PFSK-1 (cell line): ENCODE measurements around the gene IFT88.

ENCODE experiments used
- FOXP2 ChIP-seq: optimal IDR thresholded peaks from 2 replicates; pipeline ENCODE3; 2011; ENCODE audit warnings: borderline replicate concordance, control low read depth, inconsistent platforms; ENCODE audit not compliant: insufficient read depth; ENCODE audit errors: extremely low read length, extremely low read depth
- POLR2AphosphoS5 ChIP-seq: IDR thresholded peaks from 2 replicates; pipeline ENCODE4 v1.6.1; 2012; ENCODE audit warnings: low read depth, mild to moderate bottlenecking, control low read depth, low read length, moderate library complexity
- SIN3A ChIP-seq: IDR thresholded peaks from 2 replicates; pipeline ENCODE4 v1.6.1; 2012; ENCODE audit warnings: mild to moderate bottlenecking, low read length, moderate library complexity, borderline replicate concordance; ENCODE audit not compliant: insufficient read depth
- TAF1 ChIP-seq: IDR thresholded peaks from 2 replicates; pipeline ENCODE4 v1.6.1; 2012; ENCODE audit warnings: low read length, control low read depth, borderline replicate concordance; ENCODE audit not compliant: insufficient read depth
- TF ChIP-seq, protein P1 (sequence below), 2 experiments: IDR thresholded peaks; 2 replicates each; pipeline versions ENCODE4 v1.6.1 to v1.8.0; 2011 to 2012; ENCODE audit warnings: low read depth in 2 of 2, low read length in 2 of 2, control low read depth in 1 of 2, inconsistent platforms in 1 of 2, mild to moderate bottlenecking in 1 of 2, moderate library complexity in 1 of 2; ENCODE audit not compliant: insufficient read depth in 1 of 2

The IFT88 gene

DNA sequence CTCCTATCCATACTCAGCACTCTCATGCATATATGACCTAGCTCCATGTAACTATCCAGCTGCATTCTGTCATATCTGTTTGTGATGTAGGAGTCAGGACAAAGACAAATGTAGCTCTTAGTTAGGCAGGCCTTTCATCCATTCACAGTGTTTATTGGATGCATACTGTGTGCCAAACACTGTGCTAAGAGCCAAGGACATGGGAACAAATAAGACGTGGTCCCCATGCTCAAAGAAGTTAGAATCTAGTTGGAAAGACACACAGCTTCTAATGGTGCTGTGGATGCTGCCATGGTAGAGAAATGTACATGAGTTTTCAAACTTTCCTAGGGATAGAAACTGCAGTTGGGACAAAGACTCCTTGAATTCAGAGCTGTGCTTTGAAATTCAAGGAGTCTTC, 104.8 kb downstream of the IFT88 start:
- no peak for TF ChIP-seq TAF1
- no peak for TF ChIP-seq FOXP2
- TF ChIP-seq POLR2AphosphoS5, result no peak
- TF ChIP-seq, protein P1, sequence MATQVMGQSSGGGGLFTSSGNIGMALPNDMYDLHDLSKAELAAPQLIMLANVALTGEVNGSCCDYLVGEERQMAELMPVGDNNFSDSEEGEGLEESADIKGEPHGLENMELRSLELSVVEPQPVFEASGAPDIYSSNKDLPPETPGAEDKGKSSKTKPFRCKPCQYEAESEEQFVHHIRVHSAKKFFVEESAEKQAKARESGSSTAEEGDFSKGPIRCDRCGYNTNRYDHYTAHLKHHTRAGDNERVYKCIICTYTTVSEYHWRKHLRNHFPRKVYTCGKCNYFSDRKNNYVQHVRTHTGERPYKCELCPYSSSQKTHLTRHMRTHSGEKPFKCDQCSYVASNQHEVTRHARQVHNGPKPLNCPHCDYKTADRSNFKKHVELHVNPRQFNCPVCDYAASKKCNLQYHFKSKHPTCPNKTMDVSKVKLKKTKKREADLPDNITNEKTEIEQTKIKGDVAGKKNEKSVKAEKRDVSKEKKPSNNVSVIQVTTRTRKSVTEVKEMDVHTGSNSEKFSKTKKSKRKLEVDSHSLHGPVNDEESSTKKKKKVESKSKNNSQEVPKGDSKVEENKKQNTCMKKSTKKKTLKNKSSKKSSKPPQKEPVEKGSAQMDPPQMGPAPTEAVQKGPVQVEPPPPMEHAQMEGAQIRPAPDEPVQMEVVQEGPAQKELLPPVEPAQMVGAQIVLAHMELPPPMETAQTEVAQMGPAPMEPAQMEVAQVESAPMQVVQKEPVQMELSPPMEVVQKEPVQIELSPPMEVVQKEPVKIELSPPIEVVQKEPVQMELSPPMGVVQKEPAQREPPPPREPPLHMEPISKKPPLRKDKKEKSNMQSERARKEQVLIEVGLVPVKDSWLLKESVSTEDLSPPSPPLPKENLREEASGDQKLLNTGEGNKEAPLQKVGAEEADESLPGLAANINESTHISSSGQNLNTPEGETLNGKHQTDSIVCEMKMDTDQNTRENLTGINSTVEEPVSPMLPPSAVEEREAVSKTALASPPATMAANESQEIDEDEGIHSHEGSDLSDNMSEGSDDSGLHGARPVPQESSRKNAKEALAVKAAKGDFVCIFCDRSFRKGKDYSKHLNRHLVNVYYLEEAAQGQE (IDR thresholded peaks at IDR 0.05; ENCODE audit: insufficient read depth in 1 of 2, low read depth in 2 of 2, low read length in 2 of 2), result no peak
- TF ChIP-seq SIN3A, result no peak

DNA sequence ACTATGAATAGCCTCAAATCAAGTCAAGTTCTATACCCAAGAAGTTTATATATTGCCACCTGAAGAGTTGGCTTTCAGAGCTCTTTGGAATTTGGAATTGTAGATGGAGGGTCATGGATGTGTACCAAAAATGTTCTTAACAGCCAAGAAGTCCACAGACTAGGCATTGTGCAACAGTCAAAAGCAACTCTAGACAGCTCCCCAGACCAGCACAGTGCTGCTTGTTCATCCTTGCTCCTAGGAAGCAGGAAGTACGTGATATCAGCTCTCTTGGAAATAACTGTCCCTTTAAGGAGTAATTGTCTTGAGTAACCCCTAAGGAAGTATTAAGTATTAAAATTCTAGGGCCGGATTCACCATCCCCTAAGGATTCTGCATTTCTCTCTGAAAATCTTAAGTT, 105.8 kb downstream of the IFT88 start:
- TF ChIP-seq FOXP2 (no peak), SIN3A (no peak), POLR2AphosphoS5 (no peak), TAF1 (no peak)
- TF ChIP-seq, protein P1 (IDR thresholded peaks at IDR 0.05; ENCODE audit: insufficient read depth in 1 of 2, low read depth in 2 of 2, low read length in 2 of 2), result no peak

DNA sequence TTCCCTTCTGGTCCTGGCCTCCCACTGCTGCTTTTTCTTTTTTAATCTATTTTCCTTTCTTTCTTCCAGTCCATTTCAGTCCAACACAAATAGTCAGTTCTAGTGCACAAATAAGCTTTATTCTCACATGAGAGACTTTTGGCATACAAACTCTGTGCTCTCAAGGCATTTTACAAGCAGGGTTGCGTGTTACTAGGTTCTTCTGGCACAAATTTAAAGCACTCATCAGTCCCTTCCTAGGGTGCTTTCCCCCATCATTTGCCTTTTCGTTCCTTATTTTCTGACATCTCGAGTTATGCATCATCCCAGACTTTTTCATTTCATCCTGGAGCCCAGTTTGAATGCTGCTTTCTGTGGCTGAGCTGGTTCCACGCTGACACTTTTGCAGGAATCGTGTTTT, 106.8 kb downstream of the IFT88 start:
- TF ChIP-seq TAF1, result no peak
- TF ChIP-seq SIN3A, result no peak
- no peak for TF ChIP-seq POLR2AphosphoS5
- no peak for TF ChIP-seq FOXP2

DNA sequence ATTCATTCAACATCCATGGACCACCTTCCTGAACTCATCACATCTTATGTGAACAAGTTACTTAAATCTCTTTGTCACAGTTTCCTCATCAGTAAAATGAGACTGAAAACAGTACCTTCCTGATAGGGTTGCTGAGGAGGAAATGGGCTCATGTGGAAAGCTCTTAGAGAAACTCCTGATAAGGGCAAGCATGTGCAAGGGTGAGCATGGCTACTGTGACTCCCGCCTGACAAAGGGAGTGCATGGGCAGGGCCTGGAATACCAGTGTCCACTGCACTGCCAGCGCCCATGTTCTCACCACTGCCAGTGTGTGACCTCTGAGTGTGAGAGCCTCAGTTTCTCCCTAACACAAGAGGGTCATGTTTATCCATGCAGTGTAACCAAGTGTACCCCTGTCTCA, 109.3 kb downstream of the IFT88 start:
- TF ChIP-seq POLR2AphosphoS5 (no peak), TAF1 (no peak), FOXP2 (no peak), SIN3A (no peak)
- TF ChIP-seq, protein P1 (IDR thresholded peaks at IDR 0.05; ENCODE audit: insufficient read depth in 1 of 2, low read depth in 2 of 2, low read length in 2 of 2), result no peak

DNA sequence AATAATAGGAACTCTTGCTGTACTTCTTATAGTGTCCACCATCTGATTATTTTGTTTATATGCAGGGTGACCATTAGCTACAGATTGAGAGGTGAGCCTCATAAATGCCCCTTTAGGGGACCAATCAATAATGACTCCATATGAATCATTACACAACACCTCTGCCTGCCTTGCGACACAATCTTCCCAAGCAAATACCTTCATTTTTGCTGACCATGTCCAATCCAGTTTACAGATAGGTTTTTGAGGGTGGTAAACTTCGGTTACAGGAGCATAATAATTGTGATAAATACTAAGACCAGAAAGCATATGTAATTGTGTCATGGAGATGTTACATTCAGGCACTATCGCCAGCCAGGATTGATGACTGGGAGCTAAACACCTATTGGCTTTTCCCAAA, 112.9 kb downstream of the IFT88 start:
- no peak for TF ChIP-seq SIN3A
- no peak for TF ChIP-seq TAF1
- no peak for TF ChIP-seq POLR2AphosphoS5
- TF ChIP-seq, protein P1 (IDR thresholded peaks at IDR 0.05; ENCODE audit: insufficient read depth in 1 of 2, low read depth in 2 of 2, low read length in 2 of 2), result no peak
- TF ChIP-seq FOXP2, result no peak
